Lung (tissue), 16 donors: ENCODE results near the gene INO80C. TPM values are rescaled to one million over a fixed set of nuclear protein-coding genes. Genes with fewer than 3 reads are reported as not detected.

Experiments
- ATAC-seq: fragments of 200-7000 bp; cut with Tn5 transposase; one replicate; pipeline ENCODE4 v1.9.1; 2020; ENCODE audit warnings: moderate number of reproducible peaks; ENCODE audit not compliant: insufficient read depth, low FRiP score
- DNase-seq, 3 donors: peaks; one replicate each; pipeline ENCODE4 v3.0.0-alpha.2; 2013 to 2017
- H3K27ac ChIP-seq, 2 donors: one replicate each; pipeline ENCODE4 v1.5.1; 2013; ENCODE audit warnings: mild to moderate bottlenecking in 2 of 2, moderate library complexity in 2 of 2, control low read depth in 1 of 2, inconsistent platforms in 1 of 2, low read depth in 1 of 2, low read length in 1 of 2
- H3K27me3 ChIP-seq, 3 donors: one replicate each; pipeline ENCODE4 v1.5.1; 2013; ENCODE audit warnings: low read length in 2 of 3; ENCODE audit not compliant: control insufficient read depth in 3 of 3, insufficient read depth in 3 of 3
- H3K36me3 ChIP-seq, 4 donors: one replicate each; pipeline ENCODE4 v1.5.1; 2013; ENCODE audit warnings: low read length in 4 of 4, mild to moderate bottlenecking in 1 of 4, moderate library complexity in 1 of 4; ENCODE audit not compliant: control insufficient read depth in 4 of 4, insufficient read depth in 4 of 4
- H3K4me1 ChIP-seq, 5 donors: one replicate each; pipeline ENCODE4 v1.5.1; 2013; ENCODE audit warnings: low read length in 5 of 5, mild to moderate bottlenecking in 2 of 5, moderate library complexity in 1 of 5; ENCODE audit not compliant: control insufficient read depth in 5 of 5, insufficient read depth in 5 of 5
- H3K4me3 ChIP-seq: one replicate; pipeline ENCODE4 v1.5.1; 2013; ENCODE audit warnings: mild to moderate bottlenecking, control low read depth, moderate library complexity
- H3K9ac ChIP-seq, 2 donors: one replicate each; pipeline ENCODE4 v1.5.1; 2013; ENCODE audit warnings: low read length in 2 of 2, control low read depth in 1 of 2; ENCODE audit not compliant: insufficient read depth in 1 of 2
- H3K9me3 ChIP-seq, 4 donors: one replicate each; pipeline ENCODE4 v1.5.1; 2013; ENCODE audit warnings: low read length in 3 of 4, mild to moderate bottlenecking in 1 of 4, moderate library complexity in 1 of 4; ENCODE audit not compliant: control insufficient read depth in 4 of 4, insufficient read depth in 3 of 4
- WGBS, 2 donors: extraction: QIAGEN DNeasy Blood & Tissue Kit; methylation state at CpG; one replicate each; pipeline ENCODE4 v1.1.7; 2013; 5-methylcytosine and 5-hydroxymethylcytosine counted together
- long read RNA-seq, 5 donors: transcript quantifications; one replicate each; lab custom pipeline, GENCODE V29; 2026
- polyA plus RNA-seq, 2 donors: library from polyadenylated mRNA; stranded (reverse); fragments of 200-250 nt; gene quantifications; one replicate each; pipeline ENCODE4 v1.2.1, GENCODE V29; 2013
- total RNA-seq, 2 donors: library from RNA; depleted of rRNA in 1 of 2; stranded (reverse); fragments of >200 nt in 1 of 2; gene quantifications; one replicate each; pipeline ENCODE4 v1.2.1, GENCODE V29; 2014 to 2021
- TF ChIP-seq, protein P1 (sequence below): IDR thresholded peaks from 2 replicates; pipeline ENCODE4 v1.5.1; 2012; ENCODE audit warnings: mild to moderate bottlenecking; ENCODE audit errors: control extremely low read depth, extremely low read depth
- donor health status: control.
- donor health status: control.
- donor health status: Bipolar disorder and iron deficiency.
- donor health status: healthy.
- donor health status: DM: yes; HTN: yes; CAD: no.

The INO80C gene
- 10 to 100 TPM; 26.7 to 31.5 TPM for total RNA-seq
- polyA plus RNA-seq = 10 to 100 TPM; 31.5 to 35.6 TPM
- long read RNA-seq, donor 1, transcript INO80C-202 (5 exons, 974 nt) = major isoform, 7 of 10 reads
- long read RNA-seq, donor 1, partial matches to known transcripts = 0 of 10 reads
- long read RNA-seq, donor 1, other reads (novel, unspliced or antisense) = 0 of 10 reads
- long read RNA-seq, donor 2, partial matches to known transcripts = 0 of 1 reads
- long read RNA-seq, donor 2, other reads (novel, unspliced or antisense) = 0 of 1 reads
- long read RNA-seq, donor 3, transcript INO80C-208 (1 exons, 434 nt) = minor isoform, 5 of 15 reads
- long read RNA-seq, donor 3, transcript INO80C-202 (5 exons, 974 nt) = major isoform, 9 of 15 reads
- long read RNA-seq, donor 3, partial matches to known transcripts = 0 of 15 reads
- long read RNA-seq, donor 3, other reads (novel, unspliced or antisense) = 0 of 15 reads
- long read RNA-seq, donor 4, transcript INO80C-202 (5 exons, 974 nt) = major isoform, 7 of 9 reads
- long read RNA-seq, donor 4, partial matches to known transcripts = 0 of 9 reads
- long read RNA-seq, donor 4, other reads (novel, unspliced or antisense) = 0 of 9 reads
- long read RNA-seq, donor 5, transcript INO80C-202 (5 exons, 974 nt) = major isoform, 11 of 15 reads
- long read RNA-seq, donor 5, partial matches to known transcripts = 0 of 15 reads
- long read RNA-seq, donor 5, other reads (novel, unspliced or antisense) = 0 of 15 reads

- Histone ChIP-seq H3K36me3 (no peaks in the 10 kb centered on the region), H3K9me3 (no peaks in the 10 kb centered on the region), H3K4me3 (peak within 1 kb of the TSS; percentile 83), H3K27me3 (no peaks in the 10 kb centered on the region), H3K4me1 (peaks cover 0 to 16% (median 14%) of the 10 kb centered on the region in 5 donors), H3K9ac (peak within 1 kb of the TSS; percentile 64 to 81), H3K27ac (peak within 1 kb of the TSS; percentile 79 to 99)
- DNase-seq (peak; percentile 94 to 97 (median 97)), ATAC-seq (peak; percentile 97)
- 0 to 1% methylated on average over 61 of the region's 61 CpGs for WGBS, 2 donors
- TF ChIP-seq, protein P1, sequence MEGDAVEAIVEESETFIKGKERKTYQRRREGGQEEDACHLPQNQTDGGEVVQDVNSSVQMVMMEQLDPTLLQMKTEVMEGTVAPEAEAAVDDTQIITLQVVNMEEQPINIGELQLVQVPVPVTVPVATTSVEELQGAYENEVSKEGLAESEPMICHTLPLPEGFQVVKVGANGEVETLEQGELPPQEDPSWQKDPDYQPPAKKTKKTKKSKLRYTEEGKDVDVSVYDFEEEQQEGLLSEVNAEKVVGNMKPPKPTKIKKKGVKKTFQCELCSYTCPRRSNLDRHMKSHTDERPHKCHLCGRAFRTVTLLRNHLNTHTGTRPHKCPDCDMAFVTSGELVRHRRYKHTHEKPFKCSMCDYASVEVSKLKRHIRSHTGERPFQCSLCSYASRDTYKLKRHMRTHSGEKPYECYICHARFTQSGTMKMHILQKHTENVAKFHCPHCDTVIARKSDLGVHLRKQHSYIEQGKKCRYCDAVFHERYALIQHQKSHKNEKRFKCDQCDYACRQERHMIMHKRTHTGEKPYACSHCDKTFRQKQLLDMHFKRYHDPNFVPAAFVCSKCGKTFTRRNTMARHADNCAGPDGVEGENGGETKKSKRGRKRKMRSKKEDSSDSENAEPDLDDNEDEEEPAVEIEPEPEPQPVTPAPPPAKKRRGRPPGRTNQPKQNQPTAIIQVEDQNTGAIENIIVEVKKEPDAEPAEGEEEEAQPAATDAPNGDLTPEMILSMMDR = no peak
Observed at GRCh38 chr18:35497370-35498197, at the start of gene INO80C. Gene INO80C, minus strand, starts transcription at chr18:35497960. Its CDS starts 86 bp downstream, at chr18:35497874.

DNA sequence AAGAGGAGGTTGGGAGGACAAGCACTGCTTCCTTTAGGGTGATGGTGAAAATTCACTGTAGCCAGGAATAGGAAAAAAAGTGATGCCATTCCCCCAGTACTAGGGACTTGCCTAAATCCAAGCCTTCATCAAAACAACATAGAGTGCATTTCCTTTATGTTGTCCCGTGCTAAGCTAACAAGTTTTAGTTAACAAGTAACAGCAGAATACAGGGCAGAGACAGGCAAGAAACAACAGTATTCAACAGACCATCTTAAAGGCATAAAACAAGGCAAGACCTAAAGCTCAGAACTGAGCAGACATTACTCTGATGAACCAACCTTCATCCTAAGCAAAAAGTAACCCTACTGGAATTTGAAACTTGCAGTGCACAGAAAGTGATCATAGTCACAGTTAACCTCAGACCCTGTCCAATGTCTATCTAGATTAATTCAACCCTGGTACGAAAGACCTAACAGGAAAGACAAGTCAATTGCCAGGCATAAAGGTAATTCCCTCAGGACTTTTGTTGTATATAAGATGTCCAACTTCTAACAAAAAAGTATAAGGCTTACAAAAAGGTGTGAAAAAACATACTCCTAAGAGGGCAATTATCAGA is 49.3 kb upstream of the INO80C start:
- TF ChIP-seq, protein P1 = no peak
- no peak overlapping the region for H3K27ac ChIP-seq
- ATAC-seq (no peak), DNase-seq (no peak)
- no peaks in the 10 kb centered on the region for H3K36me3 ChIP-seq
- no peak overlapping the region for H3K9ac ChIP-seq
- H3K4me3 ChIP-seq = no peak overlapping the region
- H3K4me1 ChIP-seq = peaks cover 0 to 24% (median 0%) of the 10 kb centered on the region in 5 donors
- 92% methylated on average over 2 of the region's 2 CpGs for WGBS, 2 donors
- no peaks in the 10 kb centered on the region for H3K9me3 ChIP-seq
- no peaks in the 10 kb centered on the region for H3K27me3 ChIP-seq

DNA sequence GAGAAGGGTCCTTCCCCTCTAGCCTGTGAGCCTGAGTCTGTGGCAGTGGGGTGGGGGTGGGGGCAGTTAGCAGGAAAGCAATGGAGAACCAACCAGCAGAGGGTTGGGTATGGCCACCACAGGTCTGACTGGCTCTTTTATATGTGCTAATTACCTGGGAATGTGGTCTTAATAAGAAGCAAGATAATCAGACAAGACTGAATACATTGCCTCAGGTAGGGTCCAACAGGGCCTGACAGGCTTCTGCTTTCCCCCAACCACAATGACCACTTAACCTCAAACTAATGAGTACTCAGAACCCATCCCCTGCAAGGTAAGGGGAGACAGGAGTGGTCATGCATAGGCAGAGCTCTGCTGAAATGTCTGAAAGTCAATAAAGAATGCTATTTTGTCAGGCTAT is 44.6 kb upstream of the INO80C start:
- no peak for DNase-seq
- TF ChIP-seq, protein P1 = no peak
- Histone ChIP-seq H3K4me1 (peaks cover 0 to 8% (median 0%) of the 10 kb centered on the region in 5 donors), H3K9me3 (peaks cover 0 to 5% (median 1%) of the 10 kb centered on the region in 4 donors), H3K27ac (no peak overlapping the region), H3K9ac (no peak overlapping the region), H3K4me3 (no peak overlapping the region), H3K27me3 (no peaks in the 10 kb centered on the region), H3K36me3 (no peaks in the 10 kb centered on the region)
- no peak for ATAC-seq
